ENCODE data around the gene HHAT.

DNA sequence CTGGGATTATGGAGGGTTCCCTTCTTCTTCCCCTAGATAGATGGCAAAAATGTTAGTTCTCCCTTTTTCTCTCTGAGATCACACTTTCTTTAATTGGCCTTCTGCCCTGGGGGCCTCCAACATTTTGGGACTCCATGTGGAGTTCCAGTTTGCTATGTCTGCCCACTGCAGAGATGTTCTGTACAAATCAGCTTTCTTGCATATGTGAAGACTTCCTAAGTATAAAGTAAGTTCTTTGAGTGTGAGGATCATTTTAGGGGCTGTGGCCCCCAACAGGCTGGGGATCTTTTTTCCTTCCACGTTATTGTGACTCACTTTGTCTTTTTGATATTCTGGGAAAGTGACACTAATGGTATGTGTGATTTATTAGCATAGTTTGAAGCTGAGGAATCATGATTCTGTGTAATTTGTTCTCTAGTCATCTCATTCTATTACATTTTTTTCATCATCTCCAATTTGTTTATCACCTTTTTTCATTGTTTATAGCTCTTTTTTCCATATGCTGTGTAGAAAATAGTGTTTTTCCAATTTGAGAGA, 48.2 kb downstream of the HHAT start:
- TF ChIP-seq POLR2A (IDR thresholded peaks at IDR 0.05; ENCODE audit: low read length): no peak
- TF ChIP-seq, protein P1, sequence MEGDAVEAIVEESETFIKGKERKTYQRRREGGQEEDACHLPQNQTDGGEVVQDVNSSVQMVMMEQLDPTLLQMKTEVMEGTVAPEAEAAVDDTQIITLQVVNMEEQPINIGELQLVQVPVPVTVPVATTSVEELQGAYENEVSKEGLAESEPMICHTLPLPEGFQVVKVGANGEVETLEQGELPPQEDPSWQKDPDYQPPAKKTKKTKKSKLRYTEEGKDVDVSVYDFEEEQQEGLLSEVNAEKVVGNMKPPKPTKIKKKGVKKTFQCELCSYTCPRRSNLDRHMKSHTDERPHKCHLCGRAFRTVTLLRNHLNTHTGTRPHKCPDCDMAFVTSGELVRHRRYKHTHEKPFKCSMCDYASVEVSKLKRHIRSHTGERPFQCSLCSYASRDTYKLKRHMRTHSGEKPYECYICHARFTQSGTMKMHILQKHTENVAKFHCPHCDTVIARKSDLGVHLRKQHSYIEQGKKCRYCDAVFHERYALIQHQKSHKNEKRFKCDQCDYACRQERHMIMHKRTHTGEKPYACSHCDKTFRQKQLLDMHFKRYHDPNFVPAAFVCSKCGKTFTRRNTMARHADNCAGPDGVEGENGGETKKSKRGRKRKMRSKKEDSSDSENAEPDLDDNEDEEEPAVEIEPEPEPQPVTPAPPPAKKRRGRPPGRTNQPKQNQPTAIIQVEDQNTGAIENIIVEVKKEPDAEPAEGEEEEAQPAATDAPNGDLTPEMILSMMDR (IDR thresholded peaks at IDR 0.05): no peak
- no peak for TF ChIP-seq RAD21 (conservative IDR thresholded peaks at IDR 0.05 in 1 of 2, IDR thresholded peaks at IDR 0.05 in 1 of 2)
- TF ChIP-seq TP53 (CRISPR knock-in tag; IDR thresholded peaks at IDR 0.05): no peak
- TF ChIP-seq POLR2AphosphoS2 (conservative IDR thresholded peaks at IDR 0.05; ENCODE audit: low read length): no peak
- no peak for TF ChIP-seq JUNB (IDR thresholded peaks at IDR 0.05)
- TF ChIP-seq ZFP36 (IDR thresholded peaks at IDR 0.05; ENCODE audit: borderline replicate concordance, partially characterized antibody): no peak
- no peak for TF ChIP-seq CEBPB (IDR thresholded peaks at IDR 0.05)
- TF ChIP-seq, protein P2, sequence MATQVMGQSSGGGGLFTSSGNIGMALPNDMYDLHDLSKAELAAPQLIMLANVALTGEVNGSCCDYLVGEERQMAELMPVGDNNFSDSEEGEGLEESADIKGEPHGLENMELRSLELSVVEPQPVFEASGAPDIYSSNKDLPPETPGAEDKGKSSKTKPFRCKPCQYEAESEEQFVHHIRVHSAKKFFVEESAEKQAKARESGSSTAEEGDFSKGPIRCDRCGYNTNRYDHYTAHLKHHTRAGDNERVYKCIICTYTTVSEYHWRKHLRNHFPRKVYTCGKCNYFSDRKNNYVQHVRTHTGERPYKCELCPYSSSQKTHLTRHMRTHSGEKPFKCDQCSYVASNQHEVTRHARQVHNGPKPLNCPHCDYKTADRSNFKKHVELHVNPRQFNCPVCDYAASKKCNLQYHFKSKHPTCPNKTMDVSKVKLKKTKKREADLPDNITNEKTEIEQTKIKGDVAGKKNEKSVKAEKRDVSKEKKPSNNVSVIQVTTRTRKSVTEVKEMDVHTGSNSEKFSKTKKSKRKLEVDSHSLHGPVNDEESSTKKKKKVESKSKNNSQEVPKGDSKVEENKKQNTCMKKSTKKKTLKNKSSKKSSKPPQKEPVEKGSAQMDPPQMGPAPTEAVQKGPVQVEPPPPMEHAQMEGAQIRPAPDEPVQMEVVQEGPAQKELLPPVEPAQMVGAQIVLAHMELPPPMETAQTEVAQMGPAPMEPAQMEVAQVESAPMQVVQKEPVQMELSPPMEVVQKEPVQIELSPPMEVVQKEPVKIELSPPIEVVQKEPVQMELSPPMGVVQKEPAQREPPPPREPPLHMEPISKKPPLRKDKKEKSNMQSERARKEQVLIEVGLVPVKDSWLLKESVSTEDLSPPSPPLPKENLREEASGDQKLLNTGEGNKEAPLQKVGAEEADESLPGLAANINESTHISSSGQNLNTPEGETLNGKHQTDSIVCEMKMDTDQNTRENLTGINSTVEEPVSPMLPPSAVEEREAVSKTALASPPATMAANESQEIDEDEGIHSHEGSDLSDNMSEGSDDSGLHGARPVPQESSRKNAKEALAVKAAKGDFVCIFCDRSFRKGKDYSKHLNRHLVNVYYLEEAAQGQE (IDR thresholded peaks at IDR 0.05): no peak
- TF ChIP-seq SMC3 (IDR thresholded peaks at IDR 0.05): no peak
- TF ChIP-seq NPAS2 (CRISPR knock-in tag; IDR thresholded peaks at IDR 0.05; ENCODE audit: borderline replicate concordance): no peak
